HCT116 (cell line): ENCODE data around the gene DGKE.

Source experiments
- ATF3 ChIP-seq: IDR thresholded peaks from 2 replicates; pipeline ENCODE4 v1.6.1; 2012
- CTCF ChIP-seq, 3 experiments: fragments of 200-600 bp in 1 of 3; sonication (generic) in 1 of 3; IDR thresholded peaks in 2 of 3; conservative IDR thresholded peaks in 1 of 3; 2 replicates each; pipeline ENCODE4 v1.5.1; 2012 to 2017; ENCODE audit warnings: low read depth in 2 of 3, low read length in 2 of 3, antibody characterized with exemption in 1 of 3, borderline replicate concordance in 1 of 3, control low read depth in 1 of 3, mild to moderate bottlenecking in 1 of 3, mixed read lengths in 1 of 3, mixed run types in 1 of 3, moderate library complexity in 1 of 3; ENCODE audit not compliant: insufficient read depth in 1 of 3
- EGR1 ChIP-seq: IDR thresholded peaks from 2 replicates; pipeline ENCODE4 v1.6.1; 2012; ENCODE audit warnings: low read depth
- RAD21 ChIP-seq: IDR thresholded peaks from 2 replicates; pipeline ENCODE4 v1.6.1; 2012; ENCODE audit warnings: low read depth, mild to moderate bottlenecking
- SP1 ChIP-seq: IDR thresholded peaks from 2 replicates; pipeline ENCODE4 v1.6.1; 2012; ENCODE audit warnings: low read depth
- ZNF274 ChIP-seq: fragments of 200-500 bp; sonication (Bioruptor generic); IDR thresholded peaks from 2 replicates; pipeline ENCODE4 v1.6.1; 2014; ENCODE audit warnings: mild to moderate bottlenecking, low read depth, low read length, inconsistent platforms

DNA sequence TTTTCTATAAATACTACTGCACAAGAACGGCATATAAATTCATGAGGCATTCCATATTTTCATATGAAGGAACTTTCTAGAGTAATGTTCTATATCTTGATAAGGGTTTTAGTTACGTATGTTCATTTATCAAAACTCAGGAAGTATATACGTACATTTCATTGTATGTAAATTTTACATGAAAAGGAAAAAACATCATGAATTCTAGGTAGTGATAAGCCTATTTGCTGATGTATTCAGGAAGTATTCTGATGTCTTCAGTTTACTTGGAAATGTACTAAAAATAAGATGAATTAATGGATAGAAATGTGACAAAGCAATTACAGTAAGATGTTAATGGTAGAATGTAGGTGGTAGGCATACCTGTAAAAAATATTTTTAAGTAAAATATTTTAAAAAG, 4.7 kb downstream of the DGKE start:
- TF ChIP-seq RAD21 (no peak), CTCF (IDR thresholded peaks at IDR 0.05 in 2 of 3, conservative IDR thresholded peaks at IDR 0.05 in 1 of 3; ENCODE audit: borderline replicate concordance in 1 of 3, insufficient read depth in 1 of 3, low read depth in 2 of 3, low read length in 2 of 3) (no peak), ATF3 (no peak), ZNF274 (no peak), SP1 (no peak), EGR1 (no peak)
